HG03521 (cell line): Measurements from ENCODE around the gene MYO18B.
"Not testable (repeated sequence)": the region's sequence is repeated elsewhere in the genome, so short reads cannot be mapped to it uniquely, and the experiment has no call there.

ENCODE experiments used
- ATAC-seq: cut with Tn5 transposase; IDR thresholded peaks from one replicate; pipeline ENCODE4 v1.9.1; 2021; ENCODE audit warnings: mild to moderate bottlenecking, moderate library complexity; ENCODE audit not compliant: unreplicated experiment

Gene MYO18B

GRCh38 chr22:25970999-25971811 lies 229.2 kb downstream of the MYO18B start:
- ATAC-seq = no peak

GRCh38 chr22:25972397-25972796 lies 230.4 kb downstream of the MYO18B start:
- no peak for ATAC-seq

DNA sequence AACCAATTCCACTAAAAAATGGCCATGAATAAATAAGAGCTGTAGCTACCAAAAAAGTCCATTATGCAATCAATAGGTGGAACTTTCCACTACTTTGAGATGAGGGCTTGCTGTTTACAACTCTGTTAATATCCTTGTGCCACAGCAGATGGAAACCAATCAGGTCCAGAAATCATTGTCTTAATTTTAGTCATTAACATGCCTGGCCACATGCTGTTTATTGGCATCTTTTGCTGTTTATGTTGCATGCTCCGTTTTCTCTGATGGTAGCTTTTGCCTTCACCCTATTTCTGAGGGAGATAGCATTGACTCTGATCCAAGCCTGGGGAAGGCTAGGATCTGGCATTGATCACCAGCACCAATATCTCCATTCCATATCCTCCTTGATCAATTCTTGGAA lies 234.4 kb downstream of the MYO18B start:
- no peak for ATAC-seq

DNA sequence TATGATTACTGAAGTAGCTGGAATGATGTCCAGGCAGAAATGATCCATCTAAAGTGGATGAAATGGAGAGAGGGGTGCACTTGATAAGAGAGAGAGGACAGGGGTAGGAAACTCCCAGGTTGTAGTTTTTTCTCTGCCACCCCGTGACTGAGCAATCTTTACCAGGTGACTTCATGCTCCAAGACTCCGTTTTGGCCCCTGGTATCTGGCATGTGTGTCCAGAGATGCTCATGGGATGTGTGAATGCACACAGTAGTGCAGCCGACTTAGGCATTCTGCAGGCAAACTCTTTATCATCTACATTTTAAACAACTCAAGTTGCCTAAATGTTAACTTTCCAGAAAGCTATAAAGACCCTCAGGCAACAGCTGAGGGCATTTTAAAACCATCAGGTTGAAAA lies 238.0 kb downstream of the MYO18B start:
- no peak for ATAC-seq

- not testable (repeated sequence) for ATAC-seq
Observed at GRCh38 chr22:25984911-25985310, 242.9 kb downstream of the MYO18B start.

- ATAC-seq = no peak
Observed at GRCh38 chr22:25987948-25988347, 246.0 kb downstream of the MYO18B start.

DNA sequence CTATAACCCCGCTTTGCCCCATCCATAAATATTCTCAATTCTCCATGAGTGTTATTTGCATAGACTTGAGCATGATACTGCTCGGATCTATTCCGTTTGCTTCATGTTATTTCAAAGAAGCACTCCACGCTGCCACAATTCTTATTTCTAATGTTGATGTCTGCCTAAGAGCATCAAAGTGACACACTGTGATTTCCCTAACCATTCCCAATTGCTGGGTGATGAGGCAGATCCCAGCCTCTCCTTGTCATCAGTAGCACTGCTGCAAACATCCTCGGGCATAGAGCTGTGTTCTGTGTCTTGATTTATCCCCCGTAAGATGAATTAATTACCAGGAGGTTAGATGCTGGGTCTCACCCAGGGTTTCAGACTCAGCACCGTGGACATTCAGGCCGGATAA lies 249.0 kb downstream of the MYO18B start:
- ATAC-seq = no peak

DNA sequence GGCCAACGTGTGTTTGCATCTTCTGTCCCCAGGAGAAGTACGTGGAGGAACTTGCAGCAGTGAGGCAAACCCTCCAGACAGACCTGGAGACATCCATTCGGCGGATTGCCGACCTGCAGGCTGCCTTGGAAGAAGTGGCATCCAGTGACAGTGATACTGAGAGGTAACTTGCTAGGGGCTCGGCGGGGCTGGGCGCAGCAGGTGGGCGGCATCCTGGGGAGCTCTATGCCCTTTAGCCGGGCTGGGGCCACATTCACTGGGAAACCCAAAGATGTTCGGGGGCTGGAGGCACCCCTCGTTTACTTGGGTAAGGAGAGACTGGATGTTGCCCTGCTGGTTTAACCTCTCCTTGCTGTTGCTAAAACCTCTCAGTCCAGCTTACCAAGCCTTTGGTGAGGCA lies 250.3 kb downstream of the MYO18B start:
- no peak for ATAC-seq

- no peak for ATAC-seq
Observed at GRCh38 chr22:25996669-25997068, 254.7 kb downstream of the MYO18B start.

DNA sequence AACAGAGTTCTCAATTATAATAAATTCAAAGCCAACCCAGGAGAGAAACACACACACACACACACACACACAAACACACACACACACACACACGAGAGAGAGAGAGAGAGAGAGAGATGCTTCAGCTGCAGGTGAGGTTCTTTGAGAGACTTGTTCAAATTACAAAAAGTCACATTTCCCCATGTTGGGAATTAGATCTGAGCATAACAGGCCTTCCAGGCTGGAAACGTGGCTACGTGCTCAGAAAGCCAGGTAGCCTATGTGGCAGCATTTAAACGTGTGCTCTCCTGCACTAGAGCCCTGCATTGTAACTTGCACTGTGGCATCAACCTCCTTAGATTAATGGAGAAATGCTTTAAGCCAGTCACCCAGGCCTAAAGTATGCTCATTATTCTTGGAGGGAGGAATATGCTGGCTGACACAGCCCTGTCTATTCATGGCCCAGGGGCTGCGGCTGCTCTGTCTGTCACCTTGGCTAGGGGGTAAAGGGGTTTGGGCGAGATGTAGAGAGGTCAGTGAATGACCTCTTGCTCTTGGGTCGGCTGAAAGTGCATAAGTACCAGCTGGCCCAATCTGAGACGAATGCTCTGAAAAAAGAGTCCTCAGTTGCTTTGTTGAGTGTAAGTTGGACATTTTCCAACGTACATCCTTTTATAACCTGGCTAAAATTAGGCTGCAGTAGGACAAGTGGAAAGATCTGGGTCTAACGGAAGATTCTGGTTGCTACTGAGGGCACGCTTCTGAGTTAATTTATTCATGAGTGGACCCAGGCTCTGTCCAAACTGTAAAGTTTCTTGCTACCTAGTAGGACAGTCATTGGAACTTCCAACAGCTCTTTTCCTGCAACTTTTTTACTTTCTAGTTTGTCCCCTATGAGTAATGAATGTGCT lies 256.1 kb downstream of the MYO18B start:
- no peak for ATAC-seq

DNA sequence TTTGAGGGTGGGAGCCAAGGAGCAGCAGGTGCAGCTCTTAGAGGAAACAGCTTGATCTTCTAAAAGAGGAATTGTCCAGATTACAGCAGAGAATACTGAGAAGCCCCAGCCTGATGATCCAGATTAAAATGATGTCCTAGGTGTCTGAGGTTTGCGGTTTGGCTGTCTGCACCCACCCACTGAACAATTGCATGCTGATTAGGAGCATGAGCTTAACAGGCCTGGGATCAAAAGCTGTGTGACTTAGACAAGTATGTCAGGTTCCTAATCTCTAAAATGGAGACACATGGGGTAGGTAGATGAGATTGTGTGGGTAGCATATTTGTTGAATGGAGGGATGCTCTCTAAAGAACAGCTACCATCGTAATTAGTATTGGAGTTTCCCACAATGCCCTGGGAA lies 260.5 kb downstream of the MYO18B start:
- ATAC-seq = no peak

DNA sequence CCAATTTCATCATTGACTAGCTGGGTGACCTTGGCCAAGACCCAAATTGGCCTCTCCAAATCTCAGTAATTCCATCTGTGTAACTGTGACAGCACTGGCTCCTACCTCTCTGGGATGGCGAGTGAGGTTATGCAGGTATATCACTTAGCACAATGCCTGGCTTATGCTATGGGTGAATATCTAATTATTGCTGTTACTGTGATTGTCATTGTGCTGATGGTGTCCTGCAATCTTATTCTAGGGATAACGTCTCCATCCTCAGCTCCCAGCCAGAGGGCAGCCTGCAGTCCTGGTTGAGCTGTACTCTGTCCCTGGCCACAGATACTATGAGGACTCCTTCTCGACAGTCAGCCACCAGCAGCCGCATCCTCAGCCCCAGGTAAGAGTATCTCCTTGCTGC lies 262.5 kb downstream of the MYO18B start:
- ATAC-seq = no peak

DNA sequence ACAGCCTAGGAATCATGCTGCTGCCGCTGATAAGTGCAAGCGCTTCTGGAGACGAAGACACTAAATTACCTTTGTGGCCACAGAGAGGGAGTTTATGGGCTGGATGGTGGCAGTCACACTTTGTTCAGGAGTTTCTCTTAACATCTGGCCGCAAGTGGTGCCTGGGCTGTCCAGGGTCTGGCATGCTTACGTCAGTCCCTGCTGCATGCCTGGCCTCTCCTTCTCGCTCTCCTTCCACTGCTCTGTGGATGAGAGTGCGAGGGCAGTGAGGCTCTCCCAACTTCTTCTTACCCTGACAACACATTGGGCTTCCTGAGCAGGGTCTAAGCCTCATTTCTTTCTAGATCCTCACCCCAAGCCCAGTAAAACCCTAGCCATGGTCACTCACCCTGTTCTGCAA lies 266.6 kb downstream of the MYO18B start:
- no peak for ATAC-seq

- no peak for ATAC-seq
Observed at GRCh38 chr22:26016916-26017315, 274.9 kb downstream of the MYO18B start.

GRCh38 chr22:26017932-26018331 lies 275.9 kb downstream of the MYO18B start:
- no peak for ATAC-seq

- no peak for ATAC-seq
Observed at GRCh38 chr22:26019596-26019995, 277.6 kb downstream of the MYO18B start.

- no peak for ATAC-seq
Observed at GRCh38 chr22:26021516-26021915, 279.5 kb downstream of the MYO18B start.

DNA sequence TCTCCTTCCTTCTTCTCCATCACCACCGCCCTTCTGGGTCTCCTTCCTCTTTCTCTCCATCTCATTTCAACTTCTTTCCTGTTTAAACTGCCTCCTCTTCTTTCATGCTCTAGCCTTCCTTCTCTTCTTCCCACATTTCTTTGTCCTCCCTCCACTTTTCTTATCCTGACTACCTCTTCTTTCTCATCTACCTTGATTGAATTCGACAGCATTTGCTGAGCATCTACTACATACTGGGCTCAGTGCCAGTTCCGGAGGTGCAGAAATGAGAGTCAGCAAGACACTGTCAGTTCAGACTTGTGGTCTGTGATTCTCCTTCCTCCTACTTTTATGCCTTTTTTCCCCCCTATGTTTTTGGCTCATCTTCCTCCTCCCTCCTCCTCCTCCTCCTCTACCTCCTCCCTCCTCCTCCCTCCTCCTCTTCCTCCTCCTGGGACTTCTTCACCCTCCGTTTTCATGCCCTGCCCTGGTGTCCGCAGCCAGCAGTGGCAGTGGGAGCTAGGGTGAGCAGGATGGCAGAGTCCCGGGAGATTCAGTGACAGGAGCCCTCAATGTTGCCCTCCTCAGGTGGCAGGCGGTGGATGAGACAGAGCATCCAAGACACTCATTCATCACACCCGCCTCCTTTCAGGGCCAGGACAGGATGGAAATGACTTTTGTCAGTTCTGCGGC lies 281.3 kb downstream of the MYO18B start:
- ATAC-seq = no peak

- ATAC-seq = no peak
Observed at GRCh38 chr22:26025626-26026025, 283.6 kb downstream of the MYO18B start.

GRCh38 chr22:26027341-26027740 lies 285.4 kb downstream of the MYO18B start:
- ATAC-seq = no peak

- no peak for ATAC-seq
Observed at GRCh38 chr22:26031641-26032040, 289.7 kb downstream of the MYO18B start.
